ENCODE results near the gene KREMEN1.

The KREMEN1 gene

DNA sequence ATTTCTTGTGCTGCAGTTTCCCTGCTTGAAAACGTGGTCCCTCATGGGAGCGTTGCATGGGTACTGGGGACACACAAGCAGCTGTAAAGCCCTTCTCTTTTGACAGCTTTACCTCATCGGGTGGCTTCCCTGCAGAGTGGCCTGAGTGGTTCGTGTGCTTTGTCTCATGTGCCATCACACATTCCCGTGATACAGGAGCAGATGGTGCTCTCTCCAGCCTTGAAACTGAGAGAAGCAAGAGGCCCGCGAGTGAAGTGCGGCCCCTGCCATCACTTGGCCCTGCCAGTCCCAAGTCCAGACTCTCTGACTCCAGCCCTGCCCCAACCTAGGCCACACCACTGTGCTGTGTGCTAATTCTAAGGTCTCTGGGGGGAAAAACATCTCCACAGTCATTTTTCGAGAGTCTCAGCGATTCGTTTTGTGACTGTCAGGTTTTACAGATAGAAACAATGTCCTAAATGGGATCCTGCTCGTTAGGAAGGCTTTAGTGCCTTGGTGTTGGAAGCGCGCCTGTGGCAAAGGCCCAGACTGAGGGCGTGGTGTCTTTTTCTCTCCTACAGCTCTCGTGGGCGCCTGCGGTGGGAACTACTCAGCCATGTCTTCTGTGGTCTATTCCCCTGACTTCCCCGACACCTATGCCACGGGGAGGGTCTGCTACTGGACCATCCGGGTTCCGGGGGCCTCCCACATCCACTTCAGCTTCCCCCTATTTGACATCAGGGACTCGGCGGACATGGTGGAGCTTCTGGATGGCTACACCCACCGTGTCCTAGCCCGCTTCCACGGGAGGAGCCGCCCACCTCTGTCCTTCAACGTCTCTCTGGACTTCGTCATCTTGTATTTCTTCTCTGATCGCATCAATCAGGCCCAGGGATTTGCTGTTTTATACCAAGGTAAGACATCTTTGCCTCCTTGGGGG lies 64.2 kb downstream of the KREMEN1 start:
- no peak for DNase-seq

DNA sequence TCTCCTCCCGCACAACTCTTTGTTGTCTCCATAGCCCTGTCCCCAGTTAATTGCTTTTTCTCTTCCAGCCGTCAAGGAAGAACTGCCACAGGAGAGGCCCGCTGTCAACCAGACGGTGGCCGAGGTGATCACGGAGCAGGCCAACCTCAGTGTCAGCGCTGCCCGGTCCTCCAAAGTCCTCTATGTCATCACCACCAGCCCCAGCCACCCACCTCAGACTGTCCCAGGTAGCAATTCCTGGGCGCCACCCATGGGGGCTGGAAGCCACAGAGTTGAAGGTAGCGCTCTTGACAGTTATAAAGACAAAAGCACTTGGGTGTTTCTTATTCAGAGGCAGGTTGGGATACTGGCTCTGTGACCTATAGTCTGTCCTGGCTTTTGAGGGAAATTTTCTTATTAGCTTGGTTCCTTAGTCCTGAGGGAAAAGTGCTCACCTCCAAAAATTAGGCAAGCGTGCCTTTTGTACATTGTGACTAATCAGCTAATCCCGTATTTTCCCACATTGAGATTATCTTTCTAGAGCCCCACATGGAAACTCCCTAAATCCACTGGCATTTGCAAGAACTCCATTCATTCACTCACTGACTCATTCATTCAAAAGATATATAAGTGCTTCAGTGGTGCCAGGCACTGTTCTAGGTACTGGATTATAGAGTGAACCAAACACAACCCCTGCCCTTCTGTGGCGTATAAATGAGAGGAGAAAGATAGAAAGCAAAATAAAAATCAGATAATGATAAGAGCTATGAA lies 65.9 kb downstream of the KREMEN1 start:
- no peak for DNase-seq

DNA sequence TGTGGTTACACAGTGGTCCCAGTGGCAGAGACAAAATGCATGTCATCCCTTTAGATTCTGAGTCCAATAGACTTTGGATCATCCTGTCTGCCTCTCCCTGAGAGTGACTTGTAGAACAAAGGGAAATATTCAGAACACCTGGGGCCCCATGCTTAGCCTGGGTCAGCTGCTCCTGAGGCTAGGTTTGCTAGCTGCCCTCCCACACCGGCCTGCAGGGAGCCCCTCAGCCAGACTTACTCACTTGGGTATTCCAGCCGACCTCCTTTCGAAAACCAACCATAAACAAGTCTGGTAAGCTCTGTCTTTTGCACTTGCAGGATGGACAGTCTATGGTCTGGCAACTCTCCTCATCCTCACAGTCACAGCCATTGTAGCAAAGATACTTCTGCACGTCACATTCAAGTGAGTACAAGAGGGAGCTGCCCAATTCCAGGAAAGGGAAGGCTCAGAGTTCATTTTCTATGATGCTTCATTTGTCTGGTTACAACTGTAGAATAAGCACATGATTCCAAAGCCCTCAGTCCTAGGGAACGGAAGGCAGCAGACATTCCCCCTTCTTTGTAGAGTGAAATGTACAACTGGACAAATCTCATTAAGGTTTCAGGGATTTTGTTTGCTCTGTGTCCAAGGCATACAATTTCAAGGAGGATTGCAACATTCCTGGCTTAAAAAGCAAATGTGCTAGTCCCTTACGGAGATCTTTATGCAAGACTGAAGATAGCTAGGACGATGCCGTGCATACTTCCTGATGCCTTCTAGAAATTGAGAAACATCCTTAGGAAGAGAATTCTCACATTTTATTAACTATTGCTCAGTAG lies 67.3 kb downstream of the KREMEN1 start:
- DNase-seq, result no peak

DNA sequence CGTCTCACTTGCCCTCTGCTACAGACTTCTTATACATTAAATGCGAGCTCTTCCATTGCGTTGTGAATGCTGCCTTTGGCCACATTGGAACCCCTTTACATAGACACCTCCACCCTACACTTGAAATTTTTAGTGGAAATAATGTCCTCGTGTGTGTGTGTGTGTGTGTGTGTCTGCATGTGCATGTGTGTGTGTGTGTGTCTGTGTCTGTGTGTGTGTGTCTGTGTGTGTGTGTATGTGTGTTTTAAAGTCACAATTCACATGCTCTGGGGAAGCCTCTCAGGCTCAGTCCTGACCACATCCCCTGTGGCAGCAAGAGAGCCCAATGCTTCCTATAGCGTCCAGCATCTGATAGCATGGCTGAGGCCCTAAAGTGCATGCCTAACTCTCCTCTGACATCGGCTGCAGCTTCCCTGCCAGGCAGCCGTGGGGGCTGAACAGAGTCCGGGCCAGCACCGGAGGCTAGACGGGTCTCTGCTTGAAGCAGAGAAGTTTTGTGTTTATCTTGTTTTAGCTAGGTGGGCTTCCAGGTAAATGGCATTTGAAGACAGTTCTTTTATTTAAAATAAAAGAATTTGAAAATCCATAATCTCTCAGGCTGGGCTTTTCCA lies 68.3 kb downstream of the KREMEN1 start:
- DNase-seq, result no peak

DNA sequence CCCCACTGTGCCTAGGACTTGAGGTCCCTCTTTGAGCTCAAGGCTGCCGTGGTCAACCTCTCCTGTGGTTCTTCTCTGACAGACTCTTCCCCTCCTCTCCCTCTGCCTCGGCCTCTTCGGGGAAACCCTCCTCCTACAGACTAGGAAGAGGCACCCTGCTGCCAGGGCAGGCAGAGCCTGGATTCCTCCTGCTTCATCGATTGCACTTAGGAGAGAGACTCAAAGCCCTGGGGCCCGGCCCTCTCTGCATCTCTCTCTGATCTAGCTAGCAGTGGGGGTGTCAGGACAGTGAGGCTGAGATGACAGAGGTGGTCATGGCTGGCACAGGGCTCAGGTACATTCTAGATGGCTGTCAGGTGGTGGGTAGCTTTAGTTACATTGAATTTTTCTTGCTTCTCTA lies 69.3 kb downstream of the KREMEN1 start:
- DNase-seq, result no peak

DNA sequence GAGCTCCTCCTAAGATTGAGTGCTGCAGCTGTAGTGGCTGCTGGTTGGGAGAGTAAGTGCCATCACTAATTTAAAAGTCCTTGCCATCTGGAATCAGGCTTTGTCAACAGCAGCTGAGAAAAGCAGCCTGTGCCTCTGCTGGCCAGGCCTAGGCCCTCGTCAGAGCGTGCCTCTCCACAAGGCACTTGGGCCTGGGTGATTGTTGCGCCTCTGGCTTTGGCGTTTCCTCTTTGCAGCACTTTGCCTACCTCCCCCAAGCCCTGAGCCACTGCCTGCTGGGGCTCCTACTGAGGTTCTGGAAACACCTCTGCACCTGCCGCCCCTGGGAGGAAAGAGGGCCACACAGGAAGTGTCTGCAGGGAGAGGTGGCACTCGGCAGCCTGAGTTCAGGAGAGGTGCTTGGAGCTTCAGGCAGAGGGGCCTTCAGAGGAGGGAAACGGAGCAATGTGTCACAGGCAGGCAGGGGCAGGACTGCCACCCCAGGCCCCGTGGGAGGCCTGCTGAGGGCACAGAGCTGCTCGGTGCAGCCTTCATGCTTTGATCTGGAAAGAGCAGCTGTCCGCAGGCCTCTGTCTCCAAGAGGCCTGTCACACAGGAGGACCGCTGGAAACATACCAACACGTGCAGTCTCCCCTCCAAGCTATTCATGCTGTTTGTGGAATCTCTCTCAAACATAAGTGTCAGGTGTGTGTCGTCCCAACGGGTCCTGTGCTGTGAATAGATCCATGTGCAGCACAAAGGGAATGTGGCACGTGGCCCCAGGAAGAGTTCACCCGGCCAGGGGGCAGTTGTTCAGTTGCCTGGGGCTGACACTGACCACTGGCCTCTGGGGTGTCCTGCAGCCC lies 71.3 kb downstream of the KREMEN1 start:
- DNase-seq, result no peak

DNA sequence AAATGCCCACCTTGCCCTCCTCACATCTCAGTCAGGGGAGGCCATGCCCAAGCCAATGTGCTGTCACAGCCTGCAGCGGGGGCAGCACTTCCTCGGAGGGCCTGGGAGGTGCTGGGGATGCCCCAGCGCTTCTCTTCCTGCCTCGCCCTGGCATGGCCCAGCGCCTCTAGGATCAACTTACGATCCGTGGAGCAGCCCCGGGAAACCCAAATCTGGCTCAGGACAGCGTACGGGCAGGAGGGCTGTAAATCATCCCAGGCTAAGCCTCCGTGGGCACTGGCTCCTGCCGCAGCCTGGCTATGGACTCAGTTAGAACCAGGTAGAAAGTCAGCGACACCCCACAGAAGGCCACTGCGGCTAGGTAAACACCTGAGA lies 71.9 kb downstream of the KREMEN1 start:
- DNase-seq, result no peak

DNA sequence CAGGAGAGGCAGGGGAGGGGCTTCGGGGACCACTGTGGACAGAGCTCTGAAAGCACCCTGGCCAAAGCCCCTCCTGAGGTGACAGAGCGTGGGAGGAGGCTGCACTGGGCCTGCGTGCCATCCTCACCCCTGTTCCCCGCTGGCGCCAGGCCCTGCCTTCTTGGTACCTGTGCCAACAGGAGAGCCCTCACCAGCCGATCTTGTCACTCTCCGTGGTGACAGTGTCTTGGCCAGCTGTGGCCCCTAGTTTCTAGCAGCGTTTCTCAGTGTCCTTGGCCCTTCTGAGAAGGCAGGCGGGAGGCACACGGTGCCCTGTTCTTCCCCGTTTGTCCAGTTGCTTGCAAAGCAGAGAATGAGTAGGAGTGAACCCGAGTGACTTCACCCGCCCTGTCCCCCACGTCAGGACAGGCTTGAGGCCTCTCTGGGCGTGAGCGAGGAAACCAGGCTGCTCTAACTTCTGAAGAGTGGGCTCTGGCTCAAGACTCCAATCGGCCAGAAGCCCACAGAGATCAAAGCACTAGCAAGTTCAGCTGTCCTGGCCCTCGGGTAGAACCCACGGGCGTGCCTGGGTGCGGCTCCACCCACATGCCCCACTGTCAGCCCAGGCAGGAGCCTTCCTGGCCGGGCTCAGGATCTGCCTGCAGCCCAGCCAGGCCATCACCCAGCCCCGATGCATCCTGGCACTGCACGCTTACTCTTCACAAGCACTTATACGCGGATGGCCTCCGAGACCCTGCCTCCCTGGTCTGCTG lies 72.7 kb downstream of the KREMEN1 start:
- no peak for DNase-seq

DNA sequence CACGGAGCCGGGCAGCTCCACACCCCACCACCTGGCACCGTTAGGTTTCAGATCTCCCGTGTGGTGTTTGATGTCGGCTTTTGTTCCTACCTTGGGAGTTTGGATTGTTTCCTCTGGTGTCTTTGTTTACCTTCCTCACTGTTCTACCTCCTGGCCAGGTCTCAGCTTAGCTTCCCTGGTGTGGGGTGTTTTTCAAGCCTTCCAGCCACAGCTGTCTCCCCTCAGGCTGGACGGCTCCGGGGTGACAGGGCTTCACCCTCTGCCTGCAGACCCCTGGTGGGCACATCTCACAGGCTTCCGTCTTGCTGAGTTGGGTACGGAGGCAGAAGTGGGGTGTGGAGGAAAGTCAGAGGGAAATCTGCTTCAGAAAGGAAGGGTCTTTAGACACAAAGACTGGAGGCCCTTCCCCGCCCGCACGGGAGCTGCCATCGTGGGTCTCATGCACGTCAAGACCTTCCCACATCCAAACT lies 73.3 kb downstream of the KREMEN1 start:
- DNase-seq, result no peak

DNA sequence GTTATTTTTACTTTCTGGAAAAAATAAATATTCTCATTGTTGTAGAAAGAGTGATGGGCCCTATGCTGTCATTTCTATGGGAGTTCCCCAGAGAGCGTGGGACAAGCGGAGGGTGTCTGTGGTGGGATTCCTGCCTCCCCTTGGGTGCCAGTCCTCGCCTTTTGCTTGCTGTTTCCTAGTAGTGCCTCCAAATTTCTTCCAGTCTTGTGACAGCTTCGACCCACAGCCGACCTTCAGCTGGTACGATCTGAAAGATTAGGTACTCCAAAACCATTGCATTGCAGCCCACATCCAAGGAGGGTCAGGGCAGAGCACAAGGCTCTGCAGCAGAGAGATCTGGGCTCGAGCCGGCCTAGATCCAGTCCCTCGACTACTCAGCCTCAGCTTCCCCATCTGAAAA lies 73.9 kb downstream of the KREMEN1 start:
- no peak for DNase-seq

DNA sequence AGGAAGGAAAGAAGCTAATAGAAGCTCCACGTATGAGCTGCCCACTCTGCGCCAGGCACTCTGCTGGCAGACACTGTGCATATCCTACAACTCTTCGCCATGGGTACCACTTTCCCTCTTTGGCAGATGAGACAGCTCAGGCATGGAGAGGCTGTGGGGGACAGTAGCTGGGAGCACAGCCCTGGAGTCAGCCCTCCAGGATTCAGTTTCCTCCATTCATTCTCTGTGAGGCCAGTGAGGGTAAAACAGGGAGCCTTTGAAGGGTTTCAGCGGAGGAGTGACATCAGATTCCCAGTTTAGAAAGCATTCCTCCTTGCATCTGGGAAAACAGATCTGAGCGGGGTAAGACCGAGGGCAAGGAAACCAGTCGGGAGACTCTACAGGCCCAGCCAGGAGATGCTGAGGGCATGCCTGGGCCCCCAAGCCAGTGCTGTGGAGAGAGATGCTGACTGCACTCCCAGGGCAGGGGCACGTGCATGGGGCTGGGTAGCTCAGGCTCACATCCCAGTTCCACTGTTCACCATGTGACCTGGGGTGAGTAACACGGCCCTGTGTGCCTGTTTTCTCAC lies 74.6 kb downstream of the KREMEN1 start:
- DNase-seq, result no peak

DNA sequence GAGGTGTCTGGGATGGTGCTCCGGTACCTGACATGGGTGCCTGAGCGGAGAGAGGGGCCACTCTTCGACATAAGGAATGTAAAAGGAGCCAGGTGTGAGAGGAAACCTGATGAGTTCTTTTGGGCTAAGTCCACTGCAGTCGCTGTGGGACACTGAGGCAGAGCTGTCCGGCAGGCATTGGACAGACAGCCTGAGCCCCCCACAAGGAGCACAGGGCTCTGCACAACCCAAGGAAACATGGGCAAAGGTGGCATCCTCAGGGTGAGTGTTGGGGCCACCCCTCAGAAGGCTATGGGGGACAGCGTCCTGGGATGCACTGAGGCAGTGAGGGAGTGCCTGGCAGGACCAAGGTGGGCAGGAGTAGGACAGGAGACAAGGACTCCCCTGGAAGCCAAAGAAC lies 75.2 kb downstream of the KREMEN1 start:
- DNase-seq, result no peak

DNA sequence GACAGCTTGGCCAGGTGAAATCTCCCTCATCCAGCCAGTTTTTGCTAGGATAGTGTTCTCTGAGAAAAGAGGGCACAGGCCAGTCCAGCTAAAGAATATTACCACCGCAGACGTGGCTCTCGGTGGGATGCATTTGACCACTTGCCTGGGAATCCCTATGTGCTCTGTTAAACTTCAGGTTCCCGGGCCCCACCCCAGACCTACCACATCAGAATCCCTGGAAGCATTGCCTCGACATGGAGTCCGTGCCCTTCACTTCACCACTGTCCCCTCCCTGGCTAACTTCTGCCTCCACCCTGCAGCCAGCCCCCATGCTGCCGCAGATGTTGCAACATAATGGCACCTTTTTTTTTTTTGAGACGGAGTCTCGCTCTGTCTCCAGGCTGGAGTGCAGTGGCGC lies 76.0 kb downstream of the KREMEN1 start:
- no peak for DNase-seq

DNA sequence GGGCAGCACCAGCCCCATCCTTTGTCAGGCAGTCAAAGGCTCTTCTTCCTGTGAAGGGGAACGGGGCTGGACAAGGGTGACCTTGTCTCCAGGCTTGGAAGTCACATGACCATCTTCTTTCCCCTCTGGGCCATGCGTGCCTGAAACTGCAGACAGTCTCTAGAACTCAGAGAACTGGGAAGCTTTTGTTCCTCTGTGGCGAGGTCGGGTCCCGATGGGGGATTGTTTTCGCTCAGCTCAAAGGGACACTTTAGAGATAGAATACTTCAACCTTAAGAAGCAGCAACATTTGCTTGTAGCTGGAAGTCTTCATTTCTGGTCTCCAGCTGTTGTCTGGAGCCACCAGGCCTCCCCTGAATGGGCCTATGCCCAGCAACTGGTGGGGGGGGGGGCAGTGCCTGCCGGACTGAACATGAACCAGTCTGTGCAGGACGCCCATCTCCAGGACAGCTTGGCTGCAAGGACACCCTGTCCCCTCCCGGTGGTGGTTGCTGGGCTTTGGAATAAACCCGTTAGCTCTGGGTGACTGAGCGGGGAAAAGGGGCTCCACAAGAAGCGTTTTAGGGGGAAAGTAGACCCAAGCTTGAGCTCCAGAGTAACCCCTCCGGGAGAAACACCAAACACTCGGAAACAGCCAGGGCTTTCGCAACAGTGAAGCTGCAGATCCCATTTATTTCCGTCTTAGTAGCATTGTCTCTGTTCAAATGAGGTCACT lies 77.2 kb downstream of the KREMEN1 start:
- no peak for DNase-seq

DNA sequence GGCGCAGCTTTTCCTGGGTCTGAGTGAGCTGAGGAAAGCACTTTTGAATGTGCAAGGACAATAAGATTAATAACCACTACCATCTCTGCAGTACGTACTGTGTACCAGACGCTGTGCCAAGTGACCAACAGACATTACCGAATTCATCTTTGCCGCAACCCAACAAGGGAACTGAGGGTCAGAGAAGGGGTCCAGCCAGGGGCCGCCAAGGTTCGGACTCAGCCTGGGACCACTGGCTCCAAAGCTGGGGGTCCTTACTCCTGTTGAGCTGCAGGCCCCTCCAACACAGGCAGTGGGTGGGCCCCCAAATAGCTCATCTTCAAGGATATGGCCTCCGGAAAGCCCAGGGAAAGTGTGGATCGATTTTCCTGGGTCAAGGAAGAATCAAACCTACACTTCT lies 77.9 kb downstream of the KREMEN1 start:
- no peak for DNase-seq

DNA sequence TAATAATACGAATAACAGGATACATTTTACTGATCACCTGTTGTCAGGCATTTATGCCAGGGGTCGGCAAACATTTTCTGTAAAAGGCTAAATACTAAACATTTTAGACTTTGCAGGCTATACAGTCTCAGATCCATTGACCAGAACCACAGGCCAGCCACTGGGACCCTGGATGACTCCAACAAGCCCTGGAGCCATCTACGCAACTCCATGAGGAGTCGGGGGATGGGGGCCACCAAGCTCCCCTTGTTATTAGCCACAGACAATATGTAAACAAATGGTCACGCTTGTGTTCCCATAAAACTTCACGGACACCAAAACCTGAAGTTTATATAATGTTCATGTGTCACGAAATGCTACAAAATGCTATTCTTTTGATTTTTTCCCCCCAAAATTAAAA lies 78.5 kb downstream of the KREMEN1 start:
- no peak for DNase-seq

DNA sequence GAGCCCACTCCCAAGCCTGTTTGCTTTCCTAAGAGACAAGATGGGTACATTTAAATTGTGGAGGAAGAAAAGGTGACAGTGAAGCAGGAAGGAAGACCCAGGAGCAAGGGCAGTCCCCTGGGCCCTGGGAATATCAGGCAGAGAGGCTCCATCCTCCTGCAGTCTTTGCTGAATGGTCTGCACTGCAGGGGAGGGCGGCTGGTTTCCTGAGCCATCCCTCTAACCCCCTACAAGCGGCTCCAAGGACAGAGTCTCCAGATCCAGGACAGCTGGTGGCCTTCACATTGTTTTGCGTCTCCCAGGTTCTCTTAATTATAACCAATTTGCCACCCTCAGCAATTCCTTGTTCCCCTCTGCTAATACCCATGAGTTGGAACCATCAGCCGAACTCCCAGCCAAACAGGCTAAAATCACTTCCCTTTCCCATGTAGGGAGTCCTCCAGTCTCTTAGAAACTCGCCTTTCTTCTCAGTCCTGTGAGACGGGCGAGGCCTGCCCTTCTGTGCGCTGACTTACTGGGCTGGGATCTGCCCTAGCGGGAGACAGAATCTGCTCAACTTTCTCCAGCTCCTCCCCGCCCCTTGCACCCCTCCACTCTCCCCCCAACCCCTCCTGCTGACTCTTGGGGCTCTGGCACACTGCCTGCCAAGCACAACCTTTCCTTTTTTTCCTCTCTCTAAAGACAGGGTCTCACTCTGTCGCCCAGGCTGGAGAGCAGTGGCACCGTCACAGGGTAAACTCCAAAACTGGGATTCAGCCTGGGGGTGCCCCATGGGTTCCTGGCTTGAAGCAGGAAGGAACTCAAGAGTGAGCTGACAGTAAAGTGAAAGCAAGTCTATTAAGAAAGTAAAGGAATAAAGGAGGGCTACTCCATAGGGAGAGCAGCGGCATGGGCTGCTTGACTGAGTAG lies 79.5 kb downstream of the KREMEN1 start:
- DNase-seq, result no peak

DNA sequence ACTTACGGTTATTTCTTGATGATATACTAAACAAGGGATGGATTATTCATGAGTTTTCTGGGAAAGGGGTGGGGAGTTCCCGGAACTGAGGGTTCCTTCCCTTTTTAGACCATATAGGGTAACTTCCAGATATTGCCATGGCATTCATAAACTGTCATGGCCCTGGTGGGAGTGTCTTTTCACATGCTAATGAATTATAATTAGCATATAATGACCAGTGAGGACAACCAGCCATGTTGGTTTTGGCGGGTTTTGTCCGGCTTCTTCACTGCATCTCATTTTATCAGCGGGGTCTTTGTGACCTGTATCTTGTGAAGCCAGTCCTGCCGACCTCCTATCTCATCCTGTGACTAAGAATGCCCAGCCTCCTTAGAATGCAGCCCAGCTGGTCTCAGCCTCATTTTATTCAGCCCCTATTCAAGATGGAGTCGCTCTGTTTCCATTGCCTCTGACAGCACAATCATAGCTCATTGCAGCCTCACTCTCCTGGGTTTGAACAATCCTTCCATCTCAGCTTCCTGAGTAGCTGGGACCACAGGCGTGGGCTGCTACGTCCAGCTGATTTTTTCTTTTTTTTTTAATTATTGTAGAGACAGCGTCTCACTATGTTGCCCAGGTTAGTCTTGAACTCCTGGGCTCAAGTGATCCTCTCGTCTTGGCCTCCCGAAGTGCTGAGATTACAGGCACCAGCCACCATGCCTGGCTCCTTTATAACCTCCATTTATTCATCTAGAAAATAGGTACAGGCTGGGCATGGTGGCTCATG lies 80.3 kb downstream of the KREMEN1 start:
- DNase-seq, result no peak
